ELR (cell line): ENCODE measurements around the gene KCNK17.

Experiments used
- DNase-seq: peaks from one replicate; pipeline ENCODE4 v3.0.0-alpha.2; 2015; ENCODE audit warnings: low read depth

Gene KCNK17

GRCh38 chr6:39266782-39267355 is 47.4 kb downstream of the KCNK17 start:
- no peak for DNase-seq

GRCh38 chr6:39266375-39266774 is 47.8 kb downstream of the KCNK17 start:
- no peak for DNase-seq

GRCh38 chr6:39263303-39264037 is 50.7 kb downstream of the KCNK17 start:
- no peak for DNase-seq

GRCh38 chr6:39261751-39262150 is 52.5 kb downstream of the KCNK17 start:
- DNase-seq, result no peak

- DNase-seq, result no peak
Observed at GRCh38 chr6:39260953-39261352, 53.3 kb downstream of the KCNK17 start.

GRCh38 chr6:39260456-39260855 is 53.8 kb downstream of the KCNK17 start:
- DNase-seq, result peak; percentile 29

GRCh38 chr6:39256294-39256940 is 57.8 kb downstream of the KCNK17 start:
- DNase-seq, result no peak

GRCh38 chr6:39254999-39255535 is 59.2 kb downstream of the KCNK17 start:
- DNase-seq, result no peak

- no peak for DNase-seq
Observed at GRCh38 chr6:39251406-39251805, 62.8 kb downstream of the KCNK17 start.

GRCh38 chr6:39250507-39250906 is 63.7 kb downstream of the KCNK17 start:
- DNase-seq, result no peak

GRCh38 chr6:39249278-39249677 is 64.9 kb downstream of the KCNK17 start:
- no peak for DNase-seq
